AG04450 (cell line): ENCODE data around the gene CHCHD2. TPM values are rescaled to one million over a fixed set of nuclear protein-coding genes. Genes with fewer than 3 reads are reported as not detected.
"Not testable (repeated sequence)": the region's sequence is repeated elsewhere in the genome, so short reads cannot be mapped to it uniquely, and the experiment has no call there.

Experiments
- CTCF ChIA-PET: fragments of 300-600, 350-600 bp; formaldehyde crosslinking; extraction: SDS; loops from one replicate; lab custom pipeline; 2022; ENCODE audit warnings: antibody characterized with exemption, inconsistent platforms; lab: Charles Lee
- POLR2A ChIA-PET: fragments of 350-600 bp; formaldehyde crosslinking; extraction: SDS; loops from one replicate; lab custom pipeline; 2021; ENCODE audit warnings: antibody characterized with exemption, inconsistent platforms; lab: Yijun Ruan, JAX
- DNase-seq: peaks from one replicate; pipeline ENCODE4 v3.0.0-alpha.2; 2011; ENCODE audit warnings: low read depth, low spot score
- H3K27ac ChIP-seq: one replicate; pipeline ENCODE4 v1.5.1; 2012; ENCODE audit warnings: low read depth, low read length, control low read depth
- H3K27me3 ChIP-seq: one replicate; pipeline ENCODE4 v1.6.0; 2012; ENCODE audit warnings: low read length; ENCODE audit not compliant: control insufficient read depth, insufficient read depth
- H3K4me3 ChIP-seq: 2 replicates; pipeline ENCODE4 v1.5.1; 2011; ENCODE audit warnings: mild to moderate bottlenecking, low read depth, low read length, control low read depth
- H3K9me3 ChIP-seq: 2 replicates; pipeline ENCODE4 v1.5.1; 2012; ENCODE audit warnings: low read length; ENCODE audit not compliant: control insufficient read depth, insufficient read depth
- polyA plus RNA-seq: library from polyadenylated mRNA; depleted of rRNA; stranded (reverse); fragments of >200 nt; gene quantifications from 2 replicates; pipeline ENCODE4 v1.2.3, GENCODE V29; 2011
- TF ChIP-seq, protein P1 (sequence below): IDR thresholded peaks from 2 replicates; pipeline ENCODE4 v1.5.1; 2011; ENCODE audit warnings: low read depth, low read length, control low read depth, inconsistent platforms

Gene CHCHD2
- polyA plus RNA-seq, 1 experiment, result 310 TPM

DNA sequence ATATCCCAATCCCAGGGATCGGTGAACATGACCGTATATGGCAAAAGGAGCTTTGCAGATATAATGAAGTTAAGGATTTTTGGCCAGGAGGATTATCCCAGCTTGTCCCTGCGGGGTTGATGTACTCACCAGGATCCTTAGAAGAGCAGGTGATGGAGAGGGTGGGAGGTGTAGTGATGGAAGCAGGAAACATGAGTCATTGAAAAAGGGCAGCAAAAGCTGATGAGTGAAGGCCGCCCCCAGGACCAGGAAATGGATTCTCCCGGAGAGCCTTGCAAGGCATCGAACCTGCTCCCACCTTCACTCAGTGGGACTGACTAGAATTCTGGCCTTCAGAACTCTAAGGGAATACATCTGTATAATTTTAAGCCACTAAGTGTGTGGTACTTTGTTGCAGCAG is 15.2 kb upstream of the CHCHD2 start:
- ChIA-PET CTCF (no interaction called here), POLR2A (no interaction called here)
- no peak overlapping the region for H3K4me3 ChIP-seq
- H3K27ac ChIP-seq, result no peak overlapping the region
- no peak for DNase-seq
- TF ChIP-seq, protein P1, sequence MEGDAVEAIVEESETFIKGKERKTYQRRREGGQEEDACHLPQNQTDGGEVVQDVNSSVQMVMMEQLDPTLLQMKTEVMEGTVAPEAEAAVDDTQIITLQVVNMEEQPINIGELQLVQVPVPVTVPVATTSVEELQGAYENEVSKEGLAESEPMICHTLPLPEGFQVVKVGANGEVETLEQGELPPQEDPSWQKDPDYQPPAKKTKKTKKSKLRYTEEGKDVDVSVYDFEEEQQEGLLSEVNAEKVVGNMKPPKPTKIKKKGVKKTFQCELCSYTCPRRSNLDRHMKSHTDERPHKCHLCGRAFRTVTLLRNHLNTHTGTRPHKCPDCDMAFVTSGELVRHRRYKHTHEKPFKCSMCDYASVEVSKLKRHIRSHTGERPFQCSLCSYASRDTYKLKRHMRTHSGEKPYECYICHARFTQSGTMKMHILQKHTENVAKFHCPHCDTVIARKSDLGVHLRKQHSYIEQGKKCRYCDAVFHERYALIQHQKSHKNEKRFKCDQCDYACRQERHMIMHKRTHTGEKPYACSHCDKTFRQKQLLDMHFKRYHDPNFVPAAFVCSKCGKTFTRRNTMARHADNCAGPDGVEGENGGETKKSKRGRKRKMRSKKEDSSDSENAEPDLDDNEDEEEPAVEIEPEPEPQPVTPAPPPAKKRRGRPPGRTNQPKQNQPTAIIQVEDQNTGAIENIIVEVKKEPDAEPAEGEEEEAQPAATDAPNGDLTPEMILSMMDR, result no peak
- peaks cover 4% of the 10 kb centered on the region for H3K27me3 ChIP-seq
- no peaks in the 10 kb centered on the region for H3K9me3 ChIP-seq

DNA sequence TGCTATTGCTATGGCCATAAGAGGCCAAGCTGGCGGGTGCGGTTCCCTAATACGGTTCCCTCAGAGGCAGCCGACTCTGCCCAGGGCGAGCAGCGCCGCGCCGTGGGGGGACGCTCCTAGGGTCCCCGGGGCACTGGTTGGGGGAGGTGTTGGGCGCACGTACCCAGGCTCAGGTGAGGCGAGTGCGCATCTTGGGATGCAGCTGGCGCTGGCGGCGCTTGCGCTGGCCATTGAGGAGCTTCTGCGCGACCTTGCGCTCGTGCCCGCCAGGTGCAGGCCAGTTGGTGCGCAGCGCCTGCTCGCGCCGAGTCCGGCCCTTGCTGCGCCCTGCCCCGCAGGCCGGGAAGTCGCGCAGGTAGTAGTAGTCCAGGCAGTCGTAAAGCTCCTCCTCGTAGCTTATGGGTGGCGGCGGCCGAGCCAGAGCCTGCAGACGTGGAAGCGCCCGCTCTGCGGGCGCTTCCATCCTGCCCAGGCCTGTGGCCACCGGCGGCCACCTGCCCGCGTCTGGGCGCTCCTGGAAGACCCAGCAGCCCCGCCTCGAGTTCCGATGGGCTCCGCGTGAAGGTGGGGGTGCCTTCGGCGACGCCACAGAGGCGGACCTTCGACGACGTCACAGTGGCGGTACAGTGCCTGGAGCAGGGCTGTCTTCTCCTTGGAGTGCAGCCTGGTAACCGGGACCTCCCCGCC is 9.7 kb upstream of the CHCHD2 start, which contains the start of gene NUPR2:
NUPR2 (minus strand) TSS at position 566 of the 687 bp plus-strand sequence; CDS start at position 463, 103 bp downstream.
- ChIA-PET CTCF (interaction anchor here (0.6 kb wide), 1 partner anchor 759 kb away, joined by 3 read pairs; no protein-coding TSS in a partner anchor), POLR2A (no interaction called here)
- Histone ChIP-seq H3K27ac (no peak within 1 kb of the TSS), H3K9me3 (no peaks in the 10 kb centered on the region; the same call in 1 of the 2 replicates), H3K4me3 (no peak within 1 kb of the TSS), H3K27me3 (peaks cover 8% of the 10 kb centered on the region)
- TF ChIP-seq, protein P1, result no peak
- no peak for DNase-seq

DNA sequence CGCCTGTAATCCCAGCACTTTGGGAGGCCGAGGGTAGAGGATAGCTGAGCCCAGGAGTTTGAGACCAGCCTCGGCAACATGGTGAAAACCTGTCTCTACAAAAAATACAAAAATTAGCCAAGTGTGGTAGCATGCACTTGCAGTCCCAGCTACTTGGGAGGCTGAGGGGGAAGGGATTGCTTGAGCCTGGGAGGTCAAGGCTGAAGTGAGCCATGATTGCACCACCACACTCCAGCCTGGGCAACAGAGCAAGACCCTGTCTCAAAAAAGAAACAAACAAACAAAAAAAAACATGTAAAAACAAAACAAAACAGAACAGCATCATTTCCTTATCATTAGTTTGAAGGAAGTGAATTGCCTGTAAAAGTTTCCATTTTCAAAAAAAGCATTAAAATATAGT is 6.0 kb upstream of the CHCHD2 start:
- DNase-seq, H3K4me3 ChIP-seq, H3K27ac ChIP-seq, H3K27me3 ChIP-seq, H3K9me3 ChIP-seq: not testable (repeated sequence)
- POLR2A ChIA-PET, result interaction anchor here (0.7 kb wide), 1 partner anchor 71 kb away, joined by 3 read pairs; no protein-coding TSS in a partner anchor
- CTCF ChIA-PET, result interaction anchor here (0.7 kb wide), 1 partner anchor 148 kb away, joined by 3 read pairs; no protein-coding TSS in a partner anchor

DNA sequence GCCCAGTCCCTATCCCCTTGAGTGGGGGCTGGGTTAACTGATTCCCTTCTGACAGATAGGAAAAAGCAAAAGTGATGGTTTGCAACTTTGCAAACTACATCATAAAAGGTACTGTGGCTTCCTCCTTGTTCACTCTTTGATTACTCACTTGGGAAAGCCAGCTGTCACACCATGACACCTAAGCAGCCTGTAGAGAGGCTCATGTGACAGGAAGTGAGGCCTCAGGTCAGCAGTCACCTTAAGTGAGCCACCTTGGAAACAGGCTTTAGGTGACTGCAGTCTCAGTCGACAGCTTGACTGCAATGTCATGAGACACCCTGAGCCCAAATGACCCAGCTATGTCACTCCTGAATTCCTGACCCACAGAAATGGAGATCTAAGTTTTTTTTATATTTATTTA is 4.3 kb upstream of the CHCHD2 start:
- Histone ChIP-seq H3K9me3 (no peaks in the 10 kb centered on the region), H3K4me3 (no peak overlapping the region), H3K27ac (no peak overlapping the region), H3K27me3 (peaks cover 3% of the 10 kb centered on the region)
- no peak for DNase-seq
- TF ChIP-seq, protein P1, result no peak
- CTCF ChIA-PET, result no interaction called here
- POLR2A ChIA-PET, result no interaction called here

DNA sequence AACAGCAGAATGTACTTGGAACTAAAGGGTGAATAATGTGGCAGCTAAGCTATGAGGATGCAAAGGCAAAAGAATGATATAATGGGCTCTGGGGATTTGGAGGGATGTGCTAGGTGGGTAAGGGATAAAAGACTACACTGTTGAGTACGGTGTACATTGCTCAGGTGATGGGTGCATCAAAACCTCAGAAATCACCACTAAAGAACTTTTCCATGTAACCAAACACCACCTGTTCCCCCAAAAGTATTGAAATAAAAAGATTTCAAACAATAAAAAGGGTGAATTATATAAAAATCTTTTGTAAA is 1.6 kb upstream of the CHCHD2 start:
- TF ChIP-seq, protein P1, result no peak
- CTCF ChIA-PET, result interaction anchor here (2.1 kb wide), 1 partner anchor 33 kb away, joined by 8 read pairs; no protein-coding TSS in a partner anchor
- no peak overlapping the region for H3K27ac ChIP-seq
- H3K4me3 ChIP-seq, result no peak overlapping the region
- H3K9me3 ChIP-seq, result no peaks in the 10 kb centered on the region
- POLR2A ChIA-PET, result no interaction called here
- DNase-seq, result no peak
- H3K27me3 ChIP-seq, result no peaks in the 10 kb centered on the region
